GM12878 (cell line): ENCODE results near the gene RALGPS1. TPM values are rescaled to one million over a fixed set of nuclear protein-coding genes. Genes with fewer than 3 reads are reported as not detected.

ENCODE experiments used
- ATAC-seq: fragments of 200-7000 bp; cut with Tn5 transposase; 3 replicates; pipeline ENCODE4 v1.9.1; 2020; ENCODE audit warnings: mild to moderate bottlenecking, moderate library complexity
- BruUV-seq: library from RNA; stranded (reverse); fragments of 400-500 nt; replicated peaks from 2 replicates; lab custom pipeline; 2021; lab: Mats Ljungman, UMichigan
- CTCF ChIA-PET: fragments of 300-600 bp; sonication (Branson Sonifier 250); formaldehyde crosslinking; extraction: SDS; loops from one replicate; lab custom pipeline; 2021; ENCODE audit warnings: inconsistent platforms; lab: Yijun Ruan, JAX
- POLR2A ChIA-PET: fragments of 350-600 bp; formaldehyde crosslinking; extraction: SDS; loops from one replicate; lab custom pipeline; 2021; ENCODE audit warnings: inconsistent platforms; lab: Charles Lee
- RAD21 ChIA-PET: fragments of 300-600 bp; sonication (Branson Sonifier 250); formaldehyde crosslinking; loops from one replicate; lab custom pipeline; 2023; ENCODE audit warnings: antibody characterized with exemption; ENCODE audit not compliant: unreplicated experiment; lab: Charles Lee
- SMC1A ChIA-PET: fragments of 300-600 bp; sonication (Branson Sonifier 250); formaldehyde crosslinking; loops from one replicate; lab custom pipeline; 2023; ENCODE audit not compliant: unreplicated experiment, uncharacterized antibody; lab: Charles Lee
- DNase-seq: peaks from one replicate; pipeline ENCODE4 v3.0.0-alpha.2; 2011; ENCODE audit warnings: low read depth, low spot score
- FAIRE-seq: peaks from 3 replicates; lab custom pipeline; 2011; peaks lifted over from hg19 to GRCh38; lab: Jason Lieb, UNC
- H2AFZ ChIP-seq: 2 replicates; pipeline ENCODE4 v1.6.0; 2011; ENCODE audit warnings: low read depth, low read length, control low read depth; ENCODE audit not compliant: control insufficient read depth
- H3K27ac ChIP-seq: 2 replicates; pipeline ENCODE4 v1.5.1; 2011; ENCODE audit warnings: control low read depth; ENCODE audit not compliant: control insufficient read depth, insufficient read depth
- H3K27me3 ChIP-seq, 2 experiments: replicated peaks in 1 of 2; 2 replicates each; pipeline versions ENCODE4 v1.6.0 to v1.6.1; 2011; ENCODE audit warnings: low read length in 1 of 2; ENCODE audit not compliant: control insufficient read depth in 2 of 2, insufficient read depth in 2 of 2
- H3K36me3 ChIP-seq, 2 experiments: 2 replicates each; pipeline ENCODE4 v1.5.1; 2011; ENCODE audit warnings: low read length in 1 of 2; ENCODE audit not compliant: control insufficient read depth in 2 of 2, insufficient read depth in 2 of 2
- H3K4me1 ChIP-seq: 2 replicates; pipeline ENCODE4 v1.6.1; 2011; ENCODE audit warnings: mild to moderate bottlenecking, low read length, moderate library complexity, mixed read lengths; ENCODE audit not compliant: control insufficient read depth, insufficient read depth
- H3K4me2 ChIP-seq: 2 replicates; pipeline ENCODE4 v1.6.0; 2011; ENCODE audit warnings: control low read depth; ENCODE audit not compliant: control insufficient read depth, insufficient read depth
- H3K4me3 ChIP-seq: fragments of 200-600 bp; sonication (generic); 2 replicates; pipeline ENCODE4 v1.5.1; 2016
- H3K79me2 ChIP-seq: 2 replicates; pipeline ENCODE4 v1.6.0; 2011; ENCODE audit warnings: low read length; ENCODE audit not compliant: control insufficient read depth, insufficient read depth
- H3K9ac ChIP-seq: 2 replicates; pipeline ENCODE4 v1.8.0; 2011; ENCODE audit warnings: low read length, control low read depth, mixed read lengths; ENCODE audit not compliant: control insufficient read depth, insufficient read depth
- H3K9me3 ChIP-seq: replicated peaks from 3 replicates; pipeline ENCODE4 v1.5.1; 2011; ENCODE audit warnings: mild to moderate bottlenecking, low read length; ENCODE audit not compliant: control insufficient read depth, insufficient read depth
- H4K20me1 ChIP-seq: 2 replicates; pipeline ENCODE4 v1.6.0; 2011; ENCODE audit not compliant: control insufficient read depth, insufficient read depth
- BCL11A ChIP-seq: IDR thresholded peaks from 2 replicates; pipeline ENCODE4 v1.6.1; 2011; ENCODE audit warnings: low read depth, low read length
- E2F8 ChIP-seq: fragments of 450-650 bp; IDR thresholded peaks from 2 replicates; pipeline ENCODE4 v1.6.1; 2018; ENCODE audit warnings: mild to moderate bottlenecking, low read depth, moderate library complexity; ENCODE audit not compliant: partially characterized antibody
- EZH2 ChIP-seq: IDR thresholded peaks from 2 replicates; pipeline ENCODE4 v1.6.1; 2012; ENCODE audit warnings: low read depth, mild to moderate bottlenecking, control low read depth, inconsistent platforms, low read length, borderline replicate concordance; ENCODE audit not compliant: control insufficient read depth
- FOXK2 ChIP-seq: fragments of 450-650 bp; IDR thresholded peaks from 2 replicates; pipeline ENCODE4 v1.6.1; 2017; ENCODE audit warnings: mild to moderate bottlenecking, moderate library complexity
- FOXM1 ChIP-seq: IDR thresholded peaks from 2 replicates; pipeline ENCODE4 v1.6.1; 2012; ENCODE audit warnings: low read depth, mild to moderate bottlenecking, inconsistent platforms, low read length, moderate library complexity
- MTA3 ChIP-seq: IDR thresholded peaks from 2 replicates; pipeline ENCODE4 v1.6.1; 2012; ENCODE audit warnings: low read length, inconsistent platforms, borderline replicate concordance
- NFXL1 ChIP-seq: fragments of 450-650 bp; IDR thresholded peaks from 2 replicates; pipeline ENCODE4 v1.6.1; 2017; ENCODE audit warnings: antibody characterized with exemption, mild to moderate bottlenecking, borderline replicate concordance
- NR2C2 ChIP-seq: IDR thresholded peaks from 2 replicates; pipeline ENCODE4 v1.6.1; 2011; ENCODE audit warnings: borderline replicate concordance, low read depth; ENCODE audit not compliant: control insufficient read depth, insufficient read length
- PML ChIP-seq: IDR thresholded peaks from 2 replicates; pipeline ENCODE4 v1.6.1; 2012; ENCODE audit warnings: low read length, inconsistent platforms
- RAD21 ChIP-seq: IDR thresholded peaks from 2 replicates; pipeline ENCODE4 v1.6.1; 2011; ENCODE audit warnings: mild to moderate bottlenecking, low read depth, low read length, moderate library complexity; ENCODE audit not compliant: insufficient read depth
- STAT1 ChIP-seq: fragments of 450-650 bp; conservative IDR thresholded peaks from 2 replicates; pipeline ENCODE4 v1.6.1; 2014; ENCODE audit warnings: antibody characterized with exemption, mild to moderate bottlenecking
- ZNF24 ChIP-seq: fragments of 450-650 bp; IDR thresholded peaks from 2 replicates; pipeline ENCODE4 v1.6.1; 2017; ENCODE audit warnings: antibody characterized with exemption, mild to moderate bottlenecking
- WGBS: methylation state at CpG from one replicate; pipeline ENCODE4 v1.1.6; 2016; ENCODE audit warnings: low lambda C conversion rate; ENCODE audit not compliant: insufficient replicate concordance, insufficient coverage; ENCODE audit errors: missing lambda C conversion rate; 5-methylcytosine and 5-hydroxymethylcytosine counted together
- in situ Hi-C: fragments of 300-500 bp; cut with MboI; formaldehyde crosslinking; loops from 9 replicates; pipeline ENCODE4 v1.14.3; 2018; ENCODE audit warnings: mixed read lengths
- intact Hi-C: fragments of 100-400 bp; cut with micrococcal nuclease; formaldehyde crosslinking; loops from one replicate; pipeline ENCODE4 v1.14.2; 2022; ENCODE audit not compliant: unreplicated experiment
- polyA plus RNA-seq, 11 experiments: library from polyadenylated mRNA; depleted of rRNA in 4 of 11; unstranded in 6 of 11; stranded (reverse) in 5 of 11; fragments of >200 nt; fragmentation: Nextera tagmentation in 4 of 11; fragmentation: Illumina TruSeq in 1 of 11; extraction: Ambion mirVana in 4 of 11; extraction: Trizol in 1 of 11; gene quantifications; 1 replicate in 1 of 11; 2 replicates in 10 of 11; pipeline versions ENCODE4 v1.2.1 to v1.2.3, GENCODE V29; 2011 to 2016; ENCODE audit warnings: inconsistent platforms in 2 of 11, missing spikeins in 2 of 11, low read depth in 1 of 11
- total RNA-seq, 4 experiments: library from RNA; depleted of rRNA in 3 of 4; stranded (reverse); fragments of >200 nt in 3 of 4; fragmentation: Illumina TruSeq in 1 of 4; extraction: Trizol in 1 of 4; gene quantifications; 2 replicates each; pipeline versions ENCODE4 v1.2.1 to v1.2.3, GENCODE V29; 2013 to 2021
- TF ChIP-seq, protein P1 (sequence below): fragments of 450-650 bp; IDR thresholded peaks from 2 replicates; pipeline ENCODE4 v1.6.1; 2016; ENCODE audit warnings: mild to moderate bottlenecking

Gene RALGPS1
- total and polyA plus RNA-seq, 10 of the 15 experiments (the other 5 are each of a cell fraction or from before 2014, with no cell fraction given): 0.13 to 5.6 (median 2.7) TPM

DNA sequence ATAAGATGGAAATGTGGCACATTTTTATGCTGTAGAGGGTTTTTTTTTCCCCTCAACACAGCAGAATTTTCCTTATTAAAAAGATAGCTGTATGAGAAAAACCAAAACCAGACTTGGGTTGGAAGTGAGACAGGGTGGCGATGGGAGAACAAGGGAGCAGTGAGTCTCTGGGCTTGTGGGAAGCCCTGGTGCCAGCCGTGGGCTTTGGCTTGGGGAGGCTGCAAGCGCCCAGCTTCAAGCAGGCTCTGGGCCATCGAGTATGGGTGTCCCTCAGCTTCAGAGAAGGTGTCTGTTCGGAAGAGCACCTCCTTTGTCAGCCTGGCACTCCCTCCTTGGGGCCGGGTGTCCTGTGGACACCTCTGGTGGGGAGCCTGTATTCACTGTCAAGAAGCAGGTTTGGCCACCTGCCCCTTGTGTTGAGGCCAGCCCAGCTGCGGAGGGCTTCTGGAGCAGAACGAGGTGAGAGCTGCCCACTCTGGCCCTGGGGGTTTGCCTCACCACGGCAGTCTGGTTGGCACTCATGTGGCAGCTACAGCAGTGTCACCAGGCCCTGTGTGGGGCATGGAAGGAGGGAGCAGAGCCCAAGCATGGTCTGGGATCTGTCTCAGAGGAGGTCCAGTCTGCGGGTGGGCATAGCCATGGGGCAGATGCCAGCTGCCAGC, 245.5 kb downstream of the RALGPS1 start:
- Histone ChIP-seq H4K20me1 (no peaks in the 10 kb centered on the region), H3K27me3 (no peaks in the 10 kb centered on the region), H3K4me2 (no peak overlapping the region), H3K4me1 (peaks cover 21% of the 10 kb centered on the region), H3K4me3 (no peak overlapping the region), H3K9me3 (no peaks in the 10 kb centered on the region), H3K9ac (no peak overlapping the region), H2AFZ (no peak overlapping the region), H3K36me3 (no peaks in the 10 kb centered on the region), H3K79me2 (no peaks in the 10 kb centered on the region), H3K27ac (no peak overlapping the region)
- no peak for FAIRE-seq
- in situ Hi-C loops: no loop called here
- RAD21 ChIA-PET: interaction anchor here (1.0 to 15.6 kb wide), 6 partner anchors 8 to 174 kb away, joined by 3 to 226 read pairs (median 8); no protein-coding TSS in a partner anchor
- BruUV-seq: no TSS peak
- CTCF ChIA-PET: interaction anchor here (0.8 to 2.7 kb wide), 12 partner anchors 10 to 219 kb away, joined by 3 to 12 read pairs (median 4); no protein-coding TSS in a partner anchor
- no peak for ATAC-seq
- no peak for DNase-seq
- TF ChIP-seq EZH2 (no peak), ZNF24 (no peak), FOXM1 (no peak), NR2C2 (no peak), RAD21 (no peak), E2F8 (no peak), MTA3 (no peak), NFXL1 (no peak), FOXK2 (no peak), PML (no peak), STAT1 (no peak), BCL11A (no peak)
- TF ChIP-seq, protein P1, sequence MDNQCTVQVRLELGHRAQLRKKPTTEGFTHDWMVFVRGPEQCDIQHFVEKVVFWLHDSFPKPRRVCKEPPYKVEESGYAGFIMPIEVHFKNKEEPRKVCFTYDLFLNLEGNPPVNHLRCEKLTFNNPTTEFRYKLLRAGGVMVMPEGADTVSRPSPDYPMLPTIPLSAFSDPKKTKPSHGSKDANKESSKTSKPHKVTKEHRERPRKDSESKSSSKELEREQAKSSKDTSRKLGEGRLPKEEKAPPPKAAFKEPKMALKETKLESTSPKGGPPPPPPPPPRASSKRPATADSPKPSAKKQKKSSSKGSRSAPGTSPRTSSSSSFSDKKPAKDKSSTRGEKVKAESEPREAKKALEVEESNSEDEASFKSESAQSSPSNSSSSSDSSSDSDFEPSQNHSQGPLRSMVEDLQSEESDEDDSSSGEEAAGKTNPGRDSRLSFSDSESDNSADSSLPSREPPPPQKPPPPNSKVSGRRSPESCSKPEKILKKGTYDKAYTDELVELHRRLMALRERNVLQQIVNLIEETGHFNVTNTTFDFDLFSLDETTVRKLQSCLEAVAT: no peak
- POLR2A ChIA-PET: interaction anchor here (0.5 to 12.4 kb wide), 7 partner anchors 10 to 196 kb away, joined by 3 to 270 read pairs (median 3); no protein-coding TSS in a partner anchor
- SMC1A ChIA-PET: interaction anchor here (0.9 to 28.4 kb wide), 12 partner anchors 9 to 190 kb away, joined by 3 to 812 read pairs (median 5); no protein-coding TSS in a partner anchor
- intact Hi-C loops: loop anchor here (5.0 kb wide), 1 partner anchor 37 kb away; no protein-coding TSS in a partner anchor
- WGBS: 89% methylated on average over 10 of the region's 10 CpGs
